GM06990 (cell line): ENCODE data around the gene ZNF525.
"Not testable (repeated sequence)": the region's sequence is repeated elsewhere in the genome, so short reads cannot be mapped to it uniquely, and the experiment has no call there.

ENCODE experiments used
- DNase-seq: peaks from one replicate; pipeline ENCODE4 v3.0.0-alpha.2; 2011; ENCODE audit not compliant: insufficient read length; ENCODE audit errors: extremely low read depth
- H3K27me3 ChIP-seq: replicated peaks from 2 replicates; pipeline ENCODE4 v1.6.0; 2011; ENCODE audit warnings: low read length; ENCODE audit not compliant: control insufficient read depth, insufficient read depth
- H3K36me3 ChIP-seq: 2 replicates; pipeline ENCODE4 v1.5.1; 2011; ENCODE audit warnings: low read length; ENCODE audit not compliant: control insufficient read depth, insufficient read depth
- H3K4me3 ChIP-seq: replicated peaks from 2 replicates; pipeline ENCODE4 v1.5.1; 2011; ENCODE audit warnings: low read depth, mild to moderate bottlenecking, control low read depth, low read length
- TF ChIP-seq, protein P1 (sequence below): IDR thresholded peaks from 2 replicates; pipeline ENCODE4 v1.5.1; 2011; ENCODE audit warnings: low read length, control low read depth, mild to moderate bottlenecking, inconsistent platforms; ENCODE audit not compliant: insufficient read depth, poor library complexity, severe bottlenecking

The ZNF525 gene

DNA sequence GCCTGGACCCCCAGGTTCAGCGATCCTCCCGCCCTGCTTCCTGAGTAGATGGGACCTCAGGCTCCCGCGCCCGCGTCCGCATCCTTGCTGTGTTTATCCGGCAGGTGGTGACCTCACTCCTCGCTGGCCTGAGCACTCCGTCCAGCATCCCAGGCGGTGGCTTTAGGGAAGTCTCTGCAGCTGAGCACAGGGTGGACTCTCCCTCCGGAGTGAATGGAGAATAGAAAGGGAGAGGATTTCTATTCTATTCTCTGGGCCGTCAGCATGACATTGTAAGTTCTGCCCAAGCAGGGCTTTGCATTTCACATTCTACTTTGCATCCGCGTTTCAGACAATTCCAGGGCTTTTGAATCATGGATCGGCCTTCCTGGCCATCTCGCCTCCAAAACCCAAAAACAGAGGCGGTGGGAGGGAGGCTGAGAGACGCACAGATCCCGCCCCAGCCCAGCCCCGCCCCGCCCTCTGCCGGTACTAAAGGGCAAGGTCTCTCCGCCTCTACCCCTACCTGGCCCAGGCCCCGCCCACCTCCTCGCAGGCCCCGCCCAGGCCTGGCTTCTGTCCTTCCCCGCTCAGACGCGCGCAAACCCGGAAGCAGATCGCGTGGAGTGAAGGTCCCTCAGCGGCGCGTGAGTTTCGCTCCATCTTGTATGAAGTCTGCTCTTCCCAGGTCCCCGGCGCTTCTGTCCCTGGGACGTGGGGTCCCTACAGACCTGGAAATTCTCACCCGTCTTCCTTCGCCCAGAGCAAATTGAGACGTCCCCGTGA lies at the start of gene ZNF525:
ZNF525 (plus strand) TSS at position 572 of the 765 bp plus-strand sequence. CDS start 6,577 bp downstream, outside the sequence.
- no peaks in the 10 kb centered on the region for H3K36me3 ChIP-seq
- TF ChIP-seq, protein P1, sequence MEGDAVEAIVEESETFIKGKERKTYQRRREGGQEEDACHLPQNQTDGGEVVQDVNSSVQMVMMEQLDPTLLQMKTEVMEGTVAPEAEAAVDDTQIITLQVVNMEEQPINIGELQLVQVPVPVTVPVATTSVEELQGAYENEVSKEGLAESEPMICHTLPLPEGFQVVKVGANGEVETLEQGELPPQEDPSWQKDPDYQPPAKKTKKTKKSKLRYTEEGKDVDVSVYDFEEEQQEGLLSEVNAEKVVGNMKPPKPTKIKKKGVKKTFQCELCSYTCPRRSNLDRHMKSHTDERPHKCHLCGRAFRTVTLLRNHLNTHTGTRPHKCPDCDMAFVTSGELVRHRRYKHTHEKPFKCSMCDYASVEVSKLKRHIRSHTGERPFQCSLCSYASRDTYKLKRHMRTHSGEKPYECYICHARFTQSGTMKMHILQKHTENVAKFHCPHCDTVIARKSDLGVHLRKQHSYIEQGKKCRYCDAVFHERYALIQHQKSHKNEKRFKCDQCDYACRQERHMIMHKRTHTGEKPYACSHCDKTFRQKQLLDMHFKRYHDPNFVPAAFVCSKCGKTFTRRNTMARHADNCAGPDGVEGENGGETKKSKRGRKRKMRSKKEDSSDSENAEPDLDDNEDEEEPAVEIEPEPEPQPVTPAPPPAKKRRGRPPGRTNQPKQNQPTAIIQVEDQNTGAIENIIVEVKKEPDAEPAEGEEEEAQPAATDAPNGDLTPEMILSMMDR: no peak
- peak within 1 kb of the TSS; percentile 71 for H3K4me3 ChIP-seq
- H3K27me3 ChIP-seq: no peaks in the 10 kb centered on the region
- DNase-seq: peak; percentile 95

DNA sequence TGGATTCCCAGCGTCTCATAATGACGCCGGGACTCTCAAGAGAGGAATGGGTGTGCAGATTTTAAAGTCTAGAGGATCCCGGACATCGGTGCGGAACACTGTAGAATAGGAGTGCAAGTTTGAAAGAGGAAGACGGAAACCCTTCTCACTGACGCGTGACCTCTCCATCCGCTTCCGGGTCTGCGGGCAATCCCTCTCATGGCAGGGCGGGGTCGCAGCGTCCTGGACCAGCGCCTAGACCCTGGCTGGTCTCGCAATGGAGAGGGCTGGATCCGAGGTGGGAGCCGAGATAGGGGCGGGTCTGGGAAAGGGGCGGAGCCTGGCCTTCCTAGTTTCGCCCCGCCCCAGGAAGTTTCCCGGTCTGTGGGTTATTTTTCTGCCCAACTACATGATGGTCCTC lies 36.5 kb upstream of the ZNF525 start:
- no peaks in the 10 kb centered on the region for H3K36me3 ChIP-seq
- H3K4me3 ChIP-seq: no peak overlapping the region
- DNase-seq: no peak
- no peaks in the 10 kb centered on the region for H3K27me3 ChIP-seq
- TF ChIP-seq, protein P1: no peak

DNA sequence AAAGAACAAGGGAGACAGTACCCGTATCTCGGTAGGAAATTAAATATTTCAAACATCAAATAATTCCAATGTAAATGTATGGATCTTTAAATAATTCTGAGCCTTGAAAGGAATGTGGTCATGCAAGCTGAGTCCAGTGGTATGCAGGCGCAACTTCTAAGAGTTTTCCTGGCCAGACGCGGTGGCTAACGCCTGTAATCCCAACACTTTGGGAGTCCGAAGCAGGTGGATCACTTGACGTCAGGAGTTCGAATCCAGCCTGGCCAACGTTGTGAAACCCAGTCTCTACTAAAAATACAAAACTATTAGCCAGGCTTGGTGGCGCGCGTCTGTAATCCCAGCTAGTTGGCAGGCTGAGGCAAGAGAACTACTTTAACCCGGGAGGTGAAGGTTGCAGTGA lies 33.0 kb upstream of the ZNF525 start:
- H3K36me3 ChIP-seq: no peaks in the 10 kb centered on the region
- H3K27me3 ChIP-seq: no peaks in the 10 kb centered on the region
- TF ChIP-seq, protein P1: no peak
- no peak for DNase-seq
- no peak overlapping the region for H3K4me3 ChIP-seq

DNA sequence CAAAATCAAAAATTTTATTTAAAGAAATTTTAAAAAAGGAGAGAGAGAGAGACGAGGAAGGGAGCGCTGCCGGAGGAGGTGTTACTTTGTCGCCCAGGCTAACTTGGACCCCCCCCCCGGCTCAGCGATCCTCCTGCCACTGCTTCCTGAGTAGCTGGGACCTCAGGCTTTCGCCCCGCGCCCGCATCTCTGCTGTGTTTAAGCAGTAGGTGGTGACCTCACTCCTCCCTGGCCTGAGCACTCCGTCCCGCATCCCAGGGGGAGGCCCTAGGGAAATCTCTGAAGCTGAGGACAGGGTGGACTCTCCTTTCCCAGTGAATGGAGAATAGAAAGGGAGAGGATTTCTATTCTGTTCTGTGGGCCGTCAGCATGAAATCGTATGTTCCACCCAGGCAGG lies 32.4 kb upstream of the ZNF525 start:
- Histone ChIP-seq H3K4me3 (peak overlapping the region; percentile 91), H3K27me3 (no peaks in the 10 kb centered on the region), H3K36me3 (no peaks in the 10 kb centered on the region)
- DNase-seq: no peak
- TF ChIP-seq, protein P1: no peak

DNA sequence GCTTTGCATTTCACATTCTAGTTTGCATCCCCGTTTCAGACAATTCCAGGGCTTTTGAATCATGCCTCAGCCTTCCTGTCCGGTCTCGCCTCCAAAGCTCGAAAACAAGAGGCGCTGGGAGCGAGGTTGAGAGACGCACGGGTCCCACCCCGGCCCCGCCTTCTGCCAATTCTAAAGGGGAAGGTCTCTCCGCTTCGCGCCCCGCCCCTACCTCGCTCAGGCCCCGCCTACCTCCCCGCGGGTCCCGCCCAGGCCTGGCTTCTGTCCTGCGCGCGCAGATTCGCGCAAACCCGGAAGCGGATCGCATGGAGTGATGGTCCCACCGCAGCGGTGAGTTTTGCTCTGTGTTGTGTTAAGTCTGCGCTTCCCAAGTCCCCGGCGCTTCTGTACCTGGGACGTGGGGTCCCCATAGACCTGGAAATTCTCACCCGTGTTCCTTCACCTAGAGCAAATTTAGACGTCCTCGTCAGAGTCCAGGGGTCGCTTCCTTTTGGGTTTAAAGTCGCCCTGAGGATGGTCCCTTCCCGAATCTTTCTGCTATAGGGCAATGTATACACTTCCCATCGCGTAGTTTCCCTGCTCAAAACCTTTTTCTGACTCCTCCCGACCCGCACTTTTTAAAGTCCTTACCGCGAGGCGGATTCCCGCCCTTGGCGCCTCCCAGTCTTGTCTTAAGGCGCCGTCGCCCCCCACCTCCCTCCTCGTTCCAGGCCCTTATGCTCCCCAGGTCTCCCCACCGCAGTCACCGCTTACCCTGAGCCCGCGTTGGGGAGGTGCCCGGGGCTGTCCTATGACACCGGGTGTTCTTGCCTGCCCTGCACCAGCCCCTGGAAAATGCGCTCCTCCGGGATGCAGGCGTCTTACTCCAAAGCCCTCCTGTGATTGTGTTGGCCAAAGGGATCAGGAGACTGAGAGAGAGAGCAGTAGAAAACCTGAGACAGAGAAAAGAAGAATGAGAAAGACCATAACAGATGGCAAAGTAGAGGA lies 31.7 kb upstream of the ZNF525 start, which contains the start of gene ZNF845:
ZNF845 (plus strand) TSS at position 287 of the 987 bp plus-strand sequence. CDS start 7,559 bp downstream, outside the sequence.
- peak; percentile 90 for DNase-seq
- TF ChIP-seq, protein P1: no peak

DNA sequence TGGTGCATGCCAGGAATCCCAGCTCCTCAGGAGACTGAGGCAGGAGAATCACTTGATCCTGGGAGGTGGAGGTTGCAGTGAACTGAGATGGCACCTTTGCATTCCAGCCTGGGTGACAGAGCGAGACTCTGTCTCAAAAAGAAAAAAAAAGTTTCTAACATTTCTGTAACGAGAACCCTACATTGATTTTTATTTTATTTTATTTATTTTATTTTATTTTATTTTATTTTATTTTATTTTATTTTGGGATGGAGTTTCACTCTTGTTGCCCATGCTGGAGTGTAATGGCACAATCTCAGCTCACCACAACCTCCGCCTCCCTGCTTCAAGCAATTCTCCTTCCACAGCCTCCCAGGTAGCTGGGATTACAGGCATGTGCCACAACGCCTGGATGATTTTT lies 21.1 kb upstream of the ZNF525 start:
- not testable (repeated sequence) for H3K4me3 ChIP-seq, H3K27me3 ChIP-seq, DNase-seq, H3K36me3 ChIP-seq

More for the DNA sequence above, 31.7 kb upstream of the ZNF525 start, which contains the start of gene ZNF845:
- Histone ChIP-seq H3K27me3 (no peaks in the 10 kb centered on the region), H3K4me3 (peak within 1 kb of the TSS; percentile 91), H3K36me3 (no peaks in the 10 kb centered on the region)
